Measurements from ENCODE around the gene MS4A18. TPM values are rescaled to one million over a fixed set of nuclear protein-coding genes. Genes with fewer than 3 reads are reported as not detected.

MS4A18 gene
- polyA plus RNA-seq, 1 experiment = not detected

DNA sequence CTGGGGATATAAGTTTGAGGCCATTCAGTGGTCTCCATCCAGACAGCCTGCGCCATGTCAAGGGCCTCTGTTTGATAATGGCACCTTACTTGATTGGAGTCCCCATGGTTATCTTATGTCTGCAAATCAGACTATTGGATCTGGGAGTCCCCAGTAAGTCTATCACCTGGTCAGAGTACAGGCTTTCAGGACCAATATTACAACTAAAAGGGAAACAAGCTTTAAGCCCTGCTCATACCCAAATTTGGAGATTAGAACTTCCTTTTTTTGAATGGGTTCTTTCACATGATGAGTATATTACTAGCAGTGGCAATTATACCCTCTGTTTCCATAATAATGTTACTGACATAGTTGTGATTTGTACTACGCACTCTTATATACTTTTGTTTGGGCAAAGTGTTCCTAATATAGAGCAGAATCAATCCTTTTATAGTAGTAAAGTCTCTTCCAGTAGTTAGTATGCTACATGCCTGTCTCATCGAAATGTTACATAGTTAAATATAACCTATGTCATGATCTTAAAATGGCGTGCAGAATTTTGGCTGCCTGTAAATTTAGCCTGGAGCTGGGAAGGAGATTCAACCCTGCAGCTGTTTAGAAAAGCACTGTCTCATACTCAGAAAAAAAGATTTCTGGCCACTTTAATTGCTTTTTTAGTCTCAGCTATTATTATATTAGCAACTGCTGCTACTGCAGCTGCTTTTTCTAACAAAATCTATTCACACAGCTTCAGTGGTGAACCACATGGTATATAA is 37.1 kb downstream of the MS4A18 start:
- no peak for DNase-seq (ENCODE audit: low read depth)
- TF ChIP-seq, protein P1, sequence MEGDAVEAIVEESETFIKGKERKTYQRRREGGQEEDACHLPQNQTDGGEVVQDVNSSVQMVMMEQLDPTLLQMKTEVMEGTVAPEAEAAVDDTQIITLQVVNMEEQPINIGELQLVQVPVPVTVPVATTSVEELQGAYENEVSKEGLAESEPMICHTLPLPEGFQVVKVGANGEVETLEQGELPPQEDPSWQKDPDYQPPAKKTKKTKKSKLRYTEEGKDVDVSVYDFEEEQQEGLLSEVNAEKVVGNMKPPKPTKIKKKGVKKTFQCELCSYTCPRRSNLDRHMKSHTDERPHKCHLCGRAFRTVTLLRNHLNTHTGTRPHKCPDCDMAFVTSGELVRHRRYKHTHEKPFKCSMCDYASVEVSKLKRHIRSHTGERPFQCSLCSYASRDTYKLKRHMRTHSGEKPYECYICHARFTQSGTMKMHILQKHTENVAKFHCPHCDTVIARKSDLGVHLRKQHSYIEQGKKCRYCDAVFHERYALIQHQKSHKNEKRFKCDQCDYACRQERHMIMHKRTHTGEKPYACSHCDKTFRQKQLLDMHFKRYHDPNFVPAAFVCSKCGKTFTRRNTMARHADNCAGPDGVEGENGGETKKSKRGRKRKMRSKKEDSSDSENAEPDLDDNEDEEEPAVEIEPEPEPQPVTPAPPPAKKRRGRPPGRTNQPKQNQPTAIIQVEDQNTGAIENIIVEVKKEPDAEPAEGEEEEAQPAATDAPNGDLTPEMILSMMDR (IDR thresholded peaks at IDR 0.05; ENCODE audit: insufficient read depth, low read depth, low read length) = no peak
- ChIA-PET CTCF (interaction anchor here (1.1 to 2.0 kb wide), 3 partner anchors 14 to 492 kb away, joined by 3 to 12 read pairs (median 7); no protein-coding TSS in a partner anchor), POLR2A (no interaction called here)
- Histone ChIP-seq H3K4me3 (ENCODE audit: low read depth, low read length) (no peak overlapping the region), H3K27me3 (ENCODE audit: control insufficient read depth, insufficient read depth, low read length) (peaks cover 8% of the 10 kb centered on the region), H3K36me3 (ENCODE audit: control insufficient read depth, insufficient read depth, low read length) (no peaks in the 10 kb centered on the region)

DNA sequence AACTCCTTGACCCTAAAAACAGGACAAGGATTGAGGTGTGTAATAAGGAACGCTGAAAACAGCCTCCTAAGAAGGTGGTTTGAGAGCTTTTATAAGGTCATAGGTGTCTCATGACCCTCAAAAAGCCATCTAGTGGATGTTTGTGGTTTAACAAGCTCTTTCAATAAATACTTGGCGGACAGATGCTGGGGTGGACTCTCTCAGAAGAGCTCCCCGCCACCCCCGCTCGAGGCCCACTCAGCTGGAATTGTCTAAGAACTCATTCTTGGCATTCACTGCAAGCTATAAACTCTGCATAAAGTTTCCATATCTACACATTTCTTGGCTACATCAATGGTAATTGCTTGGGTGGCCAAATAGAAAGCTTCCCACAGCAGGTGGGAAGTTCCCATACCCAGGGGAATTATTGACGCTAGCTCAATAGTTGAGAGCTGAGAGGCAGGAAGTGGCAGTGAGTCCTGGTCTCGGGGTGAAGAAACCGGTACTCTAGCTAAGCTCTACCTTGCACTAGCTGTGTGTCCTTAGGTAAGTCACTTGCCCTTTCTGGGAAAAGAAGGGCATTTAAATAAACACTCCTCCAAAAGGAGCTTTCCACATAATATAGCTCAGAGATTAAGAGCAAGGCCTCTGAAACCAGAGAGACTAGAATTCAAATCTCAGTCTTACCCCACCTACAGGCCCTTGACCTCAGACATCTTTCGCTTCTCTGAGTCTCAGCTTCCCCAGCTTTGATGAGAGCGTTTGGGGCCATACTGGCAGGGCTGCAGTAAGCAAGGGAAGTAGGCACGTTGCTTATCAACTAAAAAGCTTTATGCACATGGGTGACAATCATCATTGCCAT is 38.6 kb downstream of the MS4A18 start:
- TF ChIP-seq, protein P1 (IDR thresholded peaks at IDR 0.05; ENCODE audit: insufficient read depth, low read depth, low read length) = peak; percentile 14; the same call in 1 of the 2 replicates
- no peak overlapping the region for H3K4me3 ChIP-seq (ENCODE audit: low read depth, low read length)
- peaks cover 8% of the 10 kb centered on the region for H3K27me3 ChIP-seq (ENCODE audit: control insufficient read depth, insufficient read depth, low read length)
- H3K36me3 ChIP-seq (ENCODE audit: control insufficient read depth, insufficient read depth, low read length) = no peaks in the 10 kb centered on the region
- CTCF ChIA-PET = interaction anchor here (0.7 to 2.0 kb wide), 9 partner anchors 9 to 138 kb away, joined by 3 to 12 read pairs (median 3); no protein-coding TSS in a partner anchor
- DNase-seq (ENCODE audit: low read depth) = no peak
- POLR2A ChIA-PET = no interaction called here

DNA sequence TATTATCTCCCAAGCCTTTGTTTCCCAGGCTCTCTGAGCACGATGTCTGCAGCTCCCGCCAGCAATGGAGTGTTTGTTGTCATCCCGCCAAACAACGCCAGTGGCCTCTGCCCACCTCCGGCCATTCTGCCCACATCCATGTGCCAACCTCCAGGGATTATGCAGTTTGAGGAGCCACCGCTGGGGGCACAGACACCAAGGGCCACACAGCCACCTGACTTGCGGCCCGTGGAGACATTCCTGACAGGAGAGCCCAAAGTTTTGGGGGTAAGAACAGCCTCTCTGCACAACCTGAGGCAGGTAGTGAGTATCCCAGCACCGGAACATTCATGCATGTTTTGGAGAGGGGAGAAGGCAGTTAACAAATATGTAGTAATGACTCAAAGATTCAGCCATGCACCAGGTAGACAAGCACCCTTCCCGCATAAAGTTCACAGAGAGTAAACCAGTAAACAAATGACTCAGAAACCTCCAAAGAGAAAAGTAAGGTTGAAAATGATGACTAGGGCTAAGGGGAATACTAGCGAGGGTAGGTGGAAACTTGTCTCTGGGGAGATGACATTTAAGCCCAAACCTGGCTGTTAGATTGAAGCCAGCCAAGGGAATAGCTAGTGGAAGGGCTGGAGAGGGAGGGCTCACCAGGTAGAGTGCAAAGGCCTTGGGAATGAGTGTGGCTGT is 39.3 kb downstream of the MS4A18 start:
- ChIA-PET POLR2A (no interaction called here), CTCF (interaction anchor here (0.9 to 2.0 kb wide), 6 partner anchors 8 to 141 kb away, joined by 3 to 12 read pairs (median 4); no protein-coding TSS in a partner anchor)
- H3K36me3 ChIP-seq (ENCODE audit: control insufficient read depth, insufficient read depth, low read length) = no peaks in the 10 kb centered on the region
- H3K4me3 ChIP-seq (ENCODE audit: low read depth, low read length) = no peak overlapping the region
- no peak for DNase-seq (ENCODE audit: low read depth)
- TF ChIP-seq, protein P1 (IDR thresholded peaks at IDR 0.05; ENCODE audit: insufficient read depth, low read depth, low read length) = no peak
- peaks cover 8% of the 10 kb centered on the region for H3K27me3 ChIP-seq (ENCODE audit: control insufficient read depth, insufficient read depth, low read length)

DNA sequence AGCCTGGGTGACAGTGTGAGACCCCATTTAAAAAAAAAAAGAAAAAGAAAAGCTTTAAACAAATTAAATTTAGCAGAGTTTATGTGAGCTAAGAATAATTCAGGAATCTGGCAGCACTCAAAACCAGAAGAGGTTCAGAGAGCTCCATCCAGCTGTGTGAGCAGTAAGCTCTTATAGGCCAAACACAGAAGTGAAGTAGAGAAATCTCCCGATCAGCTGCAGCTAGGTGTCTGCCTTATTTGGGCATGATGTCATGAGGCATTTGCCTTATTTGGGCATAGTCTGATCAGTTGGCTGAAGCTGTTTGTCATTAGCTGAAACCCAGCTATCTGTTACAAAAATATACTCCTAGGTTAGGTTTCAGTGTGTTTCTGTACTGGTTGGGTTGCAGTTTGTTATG is 40.4 kb downstream of the MS4A18 start:
- Histone ChIP-seq H3K27me3 (ENCODE audit: control insufficient read depth, insufficient read depth, low read length) (peaks cover 7% of the 10 kb centered on the region), H3K4me3 (ENCODE audit: low read depth, low read length) (no peak overlapping the region), H3K36me3 (ENCODE audit: control insufficient read depth, insufficient read depth, low read length) (no peaks in the 10 kb centered on the region)
- no peak for DNase-seq (ENCODE audit: low read depth)
- ChIA-PET CTCF (interaction anchor here (0.8 to 1.8 kb wide), 4 partner anchors 9 to 140 kb away, joined by 3 to 10 read pairs (median 4); no protein-coding TSS in a partner anchor), POLR2A (no interaction called here)
- TF ChIP-seq, protein P1 (IDR thresholded peaks at IDR 0.05; ENCODE audit: insufficient read depth, low read depth, low read length) = no peak
